GM19463 (cell line): ENCODE data around the gene COG2.
"Not testable (repeated sequence)": the region's sequence is repeated elsewhere in the genome, so short reads cannot be mapped to it uniquely, and the experiment has no call there.

Experiments
- ATAC-seq: cut with Tn5 transposase; IDR thresholded peaks from one replicate; pipeline ENCODE4 v1.9.1; 2021; ENCODE audit warnings: mild to moderate bottlenecking, moderate library complexity; ENCODE audit not compliant: unreplicated experiment

Gene COG2

DNA sequence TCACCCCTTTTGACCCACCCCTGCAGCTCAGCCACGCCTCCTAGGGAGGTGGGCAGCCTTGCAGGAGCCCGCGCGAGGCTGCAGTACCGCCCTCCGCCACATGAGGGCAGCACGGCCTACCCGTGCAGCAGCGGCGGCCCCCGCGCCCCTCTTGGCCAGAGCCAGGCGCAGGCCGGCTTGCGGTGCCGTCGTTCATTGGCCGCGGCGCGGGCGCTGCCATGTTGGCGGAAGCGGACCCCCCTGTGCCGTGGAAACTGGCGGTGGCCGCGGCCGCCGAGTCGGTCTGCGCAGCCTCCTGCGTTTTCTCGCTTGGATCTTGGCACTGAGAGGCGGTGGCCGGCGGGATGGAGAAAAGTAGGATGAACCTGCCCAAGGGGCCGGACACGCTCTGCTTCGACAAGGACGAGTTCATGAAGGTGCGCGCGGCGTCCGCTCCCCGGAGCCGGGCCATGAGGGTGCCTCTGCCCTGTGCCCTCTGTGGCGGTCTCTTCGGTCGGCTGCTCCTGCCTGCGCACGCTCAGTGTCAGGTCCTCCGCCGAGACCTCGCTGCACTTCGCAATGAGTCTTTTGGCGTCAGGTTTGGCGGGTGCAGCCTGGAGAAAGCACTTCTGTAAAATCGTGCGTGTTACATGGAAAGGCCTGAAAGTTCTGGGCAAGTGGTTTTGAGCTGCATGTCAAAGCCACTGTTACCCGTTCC, at the start of gene COG2:
Gene COG2 (plus strand): TSS at position 219 of the 697 bp plus-strand sequence. CDS start 126 bp downstream, at position 345.
- ATAC-seq: peak; percentile 91

DNA sequence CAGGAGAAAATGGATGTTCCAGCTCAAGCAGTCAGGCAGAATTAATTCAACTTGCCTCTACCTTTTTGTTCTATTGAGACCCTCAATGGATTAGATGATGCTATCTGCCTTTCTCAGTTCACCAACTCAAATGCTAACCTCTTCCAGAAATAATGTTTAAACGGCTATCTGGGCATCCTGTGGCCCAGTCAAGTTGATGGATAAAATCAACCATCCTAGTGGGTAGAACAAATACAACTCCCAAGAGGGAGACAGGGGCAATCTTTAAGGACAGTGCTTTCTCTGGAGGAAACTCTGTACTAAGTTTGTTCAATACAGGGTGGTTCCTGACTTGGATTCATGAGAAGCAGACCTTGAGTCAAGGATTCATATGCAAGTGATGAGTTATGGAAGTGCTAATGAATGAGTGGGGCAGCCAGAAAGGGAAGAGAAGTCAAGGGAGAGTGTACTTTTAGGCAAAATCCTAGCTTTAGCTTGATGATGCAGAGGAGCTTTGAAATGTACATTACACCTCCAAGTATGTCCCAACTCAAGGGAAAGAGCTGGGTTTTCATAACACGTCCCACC, 49.4 kb upstream of the COG2 start:
- ATAC-seq: no peak

GRCh38 chr1:230594214-230594773, 48.0 kb upstream of the COG2 start:
- ATAC-seq: no peak

- ATAC-seq: no peak
These were observed 47.1 kb upstream of the COG2 start for GRCh38 chr1:230595181-230595580.

DNA sequence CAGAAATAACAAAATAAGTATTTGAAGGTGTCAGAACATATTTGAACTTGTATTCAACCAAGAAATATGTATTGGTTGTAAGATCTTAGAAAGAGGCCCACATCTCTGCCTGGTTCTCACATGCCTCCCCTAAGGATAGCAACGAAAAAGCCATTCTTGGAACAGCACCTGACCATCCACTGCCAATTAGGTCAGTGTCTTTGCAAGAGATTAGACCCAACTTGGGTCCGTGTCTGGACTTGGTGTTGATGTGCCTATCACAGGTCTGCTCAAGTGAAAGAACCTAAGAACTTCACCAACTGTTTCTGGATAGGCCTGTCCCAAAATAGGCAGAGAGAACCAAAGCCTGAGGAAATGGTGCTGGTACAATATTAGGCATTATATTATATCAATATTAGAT, 46.0 kb upstream of the COG2 start:
- ATAC-seq: no peak

- no peak for ATAC-seq
These were observed 43.5 kb upstream of the COG2 start for GRCh38 chr1:230598745-230599144.

- ATAC-seq: no peak
These were observed 42.2 kb upstream of the COG2 start for GRCh38 chr1:230599926-230600656.

DNA sequence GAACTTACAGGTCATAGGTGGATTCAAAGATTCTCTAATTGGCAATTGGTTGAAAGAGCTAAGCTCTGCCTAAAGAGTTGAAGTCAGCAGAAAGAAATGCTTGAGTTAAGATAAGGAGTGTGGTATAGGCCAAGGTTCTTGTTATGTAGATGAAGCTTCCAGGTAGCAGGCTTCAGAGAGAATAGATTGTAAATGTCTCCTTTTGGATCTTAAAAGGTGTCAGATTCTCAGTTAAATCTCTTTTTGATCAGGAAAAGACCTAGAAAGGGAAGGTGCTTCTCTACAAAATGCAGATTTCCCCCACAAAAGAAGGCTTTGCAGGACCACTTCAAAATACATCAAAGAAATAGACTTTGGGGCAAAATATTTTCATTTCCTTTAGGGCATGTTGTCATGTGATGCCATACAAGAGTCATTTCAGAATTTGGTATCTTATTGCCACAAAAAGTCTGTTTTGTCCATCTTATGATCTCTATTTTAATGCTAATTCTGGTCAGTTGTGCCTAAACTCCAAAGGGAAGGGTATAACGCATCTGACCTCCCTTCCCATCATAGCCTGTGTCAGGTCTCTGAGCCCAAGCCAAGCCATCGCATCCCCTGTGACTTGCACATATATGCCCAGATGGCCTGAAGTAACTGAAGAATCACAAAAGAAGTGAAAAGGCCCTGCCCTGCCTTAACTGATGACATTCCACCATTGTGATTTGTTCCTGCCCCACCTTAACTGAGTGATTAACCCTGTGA, 41.5 kb upstream of the COG2 start:
- not testable (repeated sequence) for ATAC-seq

DNA sequence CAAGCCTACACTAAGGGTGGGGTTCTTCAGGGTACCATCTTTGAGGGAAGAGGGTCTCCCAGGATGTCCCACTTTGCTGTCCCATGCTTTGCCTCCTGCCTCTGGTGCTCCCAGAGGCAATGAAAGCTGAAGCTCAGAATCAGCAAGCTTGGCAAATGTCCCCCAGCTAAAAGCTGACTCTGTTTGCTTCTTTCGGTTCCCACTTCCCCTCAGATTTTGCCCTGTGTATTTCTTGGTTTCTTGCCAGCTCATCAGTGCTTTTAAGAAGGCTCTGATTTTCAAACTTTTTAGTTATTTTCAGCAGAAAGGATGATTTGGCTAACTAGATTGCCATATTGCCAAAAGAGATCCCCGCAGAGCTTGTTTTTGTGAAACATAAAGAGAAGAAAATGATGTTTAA, 33.1 kb upstream of the COG2 start:
- ATAC-seq: no peak

DNA sequence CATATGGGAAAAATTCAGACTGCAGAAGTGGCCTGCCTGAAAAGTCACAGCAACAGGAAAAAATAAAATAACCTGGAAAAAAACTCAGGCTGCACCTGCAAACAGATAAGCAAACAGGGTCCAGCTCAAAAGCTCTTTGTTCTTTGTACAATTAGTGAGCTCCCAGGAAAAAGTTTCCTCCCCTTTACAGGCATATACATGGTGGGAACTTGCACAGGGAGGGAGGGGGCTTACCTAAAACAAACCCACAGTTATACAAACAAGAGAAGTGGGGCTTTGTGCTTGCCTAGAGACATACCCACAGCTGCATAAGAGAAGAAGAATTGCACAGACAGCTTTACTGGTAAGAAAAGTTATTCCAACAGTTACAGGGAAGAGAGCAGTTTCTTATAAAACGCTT, 31.7 kb upstream of the COG2 start:
- no peak for ATAC-seq

DNA sequence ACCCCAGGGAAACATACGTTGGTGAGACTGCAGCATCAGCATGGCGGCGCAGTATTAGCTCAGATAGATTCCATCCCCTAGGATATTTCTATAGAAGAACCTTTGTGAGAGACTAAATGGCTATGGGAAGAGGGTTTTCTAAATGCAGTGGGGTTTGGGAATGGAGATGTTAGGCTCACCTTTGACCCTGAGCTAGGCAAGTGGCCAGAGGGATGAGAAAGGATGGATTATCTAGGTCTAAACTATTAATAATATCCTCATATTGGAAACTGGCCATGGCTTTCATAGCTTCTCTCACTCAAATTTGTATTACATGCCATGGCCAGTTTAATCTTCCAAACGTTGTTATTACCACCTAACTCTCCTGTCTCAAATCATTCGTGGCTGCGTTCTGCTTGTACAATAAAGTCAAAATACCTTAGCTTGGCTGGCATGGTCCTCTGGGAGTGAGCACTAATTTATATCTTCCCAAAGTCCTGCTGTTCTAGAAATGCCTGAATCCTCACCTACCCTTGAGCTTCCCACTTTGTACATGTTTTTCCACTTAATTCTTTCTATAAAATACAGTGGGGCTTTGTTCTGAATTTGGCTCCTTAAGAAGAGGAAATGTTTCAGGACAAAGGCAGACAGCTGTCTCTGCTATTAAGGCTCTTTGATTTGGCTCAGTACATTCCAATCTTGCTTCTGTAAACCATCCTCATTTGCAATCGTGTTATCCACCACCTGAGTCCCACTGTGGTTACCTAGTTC, 31.0 kb upstream of the COG2 start:
- no peak for ATAC-seq

DNA sequence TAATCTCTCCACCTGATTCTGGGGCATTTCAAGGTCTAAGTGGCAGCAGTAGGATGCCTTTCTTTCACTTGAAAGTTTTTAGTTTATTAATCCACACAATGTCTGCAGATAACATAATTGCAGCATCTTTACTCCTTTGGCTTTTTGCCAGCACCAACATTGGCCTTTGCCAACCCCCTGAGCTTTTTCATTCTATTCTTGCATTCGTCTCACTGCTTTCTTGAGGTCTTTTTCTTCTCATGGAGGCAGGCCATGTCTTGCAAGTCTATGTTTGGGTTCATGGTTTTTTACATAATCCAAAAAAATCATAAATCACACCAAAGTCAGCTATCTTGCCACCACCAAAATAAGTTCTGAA, 30.4 kb upstream of the COG2 start:
- no peak for ATAC-seq

GRCh38 chr1:230612651-230613050, 29.6 kb upstream of the COG2 start:
- ATAC-seq: no peak

DNA sequence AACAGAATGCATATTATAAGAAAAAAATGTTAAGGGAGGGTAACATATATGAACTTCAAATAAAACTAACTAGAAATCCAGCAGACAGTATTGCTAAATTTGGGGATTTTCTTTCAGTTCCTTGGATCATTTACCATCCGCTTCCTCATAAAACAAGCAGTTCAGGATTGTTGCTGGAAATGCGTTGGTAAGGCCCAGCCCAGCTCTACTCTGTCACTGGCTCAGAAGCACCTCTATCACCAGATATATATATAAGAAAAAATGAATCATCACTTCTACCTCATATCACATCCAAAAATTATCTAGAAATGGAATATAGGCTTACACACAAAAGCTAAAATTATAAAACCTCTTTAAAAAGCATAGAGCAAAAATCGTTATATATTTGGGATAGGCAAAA, 28.2 kb upstream of the COG2 start:
- ATAC-seq: no peak

DNA sequence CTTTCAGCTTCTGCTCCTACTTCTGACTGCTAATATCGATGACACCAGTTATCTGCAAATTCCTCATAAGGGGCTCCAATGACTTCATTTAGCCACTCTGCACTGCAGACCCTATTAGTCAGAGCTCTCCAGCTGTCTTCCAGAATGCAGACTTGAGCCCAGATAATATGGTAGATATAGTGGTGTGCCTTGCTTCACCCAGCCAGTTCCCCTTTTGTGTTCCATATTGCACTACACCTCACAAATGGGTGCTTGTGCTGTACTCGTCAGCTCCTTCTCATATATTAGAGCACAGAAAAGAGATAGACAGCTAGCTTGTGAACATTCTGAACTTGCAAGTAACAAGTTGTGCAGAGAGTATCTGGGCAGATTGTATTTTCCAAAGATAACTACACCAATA, 23.7 kb upstream of the COG2 start:
- ATAC-seq: no peak

DNA sequence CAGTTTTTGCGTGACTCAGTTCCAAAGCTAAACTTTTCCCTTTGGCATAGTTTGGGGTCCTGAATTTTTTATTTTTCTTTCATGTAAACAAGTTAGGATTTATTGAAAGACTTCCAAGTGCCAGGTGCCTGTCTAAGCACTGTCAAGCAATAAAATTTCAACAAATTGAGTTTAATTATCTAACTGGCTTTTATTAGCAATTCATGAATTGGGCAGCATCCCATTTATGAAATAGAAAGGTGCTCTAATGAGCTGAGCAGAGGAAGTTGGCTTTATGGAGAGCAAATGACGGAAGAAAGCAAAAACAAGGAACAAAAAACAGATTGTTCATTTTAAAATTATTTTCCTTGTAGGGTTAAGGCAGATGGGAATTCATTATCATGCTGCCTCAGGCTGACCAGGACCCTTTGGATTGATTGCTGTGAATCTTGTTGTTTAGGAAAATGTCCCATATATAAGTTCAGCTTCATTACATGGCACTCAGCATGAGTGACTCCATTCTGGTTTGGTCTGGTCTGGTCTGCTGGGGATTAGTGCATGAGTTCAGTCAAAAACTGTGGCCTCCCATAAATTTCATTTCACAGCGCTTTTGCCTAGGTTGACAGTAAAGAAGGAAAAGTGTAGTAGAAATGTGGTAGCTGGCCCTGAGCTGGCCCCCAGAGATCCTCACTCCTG, 21.5 kb upstream of the COG2 start:
- no peak for ATAC-seq

DNA sequence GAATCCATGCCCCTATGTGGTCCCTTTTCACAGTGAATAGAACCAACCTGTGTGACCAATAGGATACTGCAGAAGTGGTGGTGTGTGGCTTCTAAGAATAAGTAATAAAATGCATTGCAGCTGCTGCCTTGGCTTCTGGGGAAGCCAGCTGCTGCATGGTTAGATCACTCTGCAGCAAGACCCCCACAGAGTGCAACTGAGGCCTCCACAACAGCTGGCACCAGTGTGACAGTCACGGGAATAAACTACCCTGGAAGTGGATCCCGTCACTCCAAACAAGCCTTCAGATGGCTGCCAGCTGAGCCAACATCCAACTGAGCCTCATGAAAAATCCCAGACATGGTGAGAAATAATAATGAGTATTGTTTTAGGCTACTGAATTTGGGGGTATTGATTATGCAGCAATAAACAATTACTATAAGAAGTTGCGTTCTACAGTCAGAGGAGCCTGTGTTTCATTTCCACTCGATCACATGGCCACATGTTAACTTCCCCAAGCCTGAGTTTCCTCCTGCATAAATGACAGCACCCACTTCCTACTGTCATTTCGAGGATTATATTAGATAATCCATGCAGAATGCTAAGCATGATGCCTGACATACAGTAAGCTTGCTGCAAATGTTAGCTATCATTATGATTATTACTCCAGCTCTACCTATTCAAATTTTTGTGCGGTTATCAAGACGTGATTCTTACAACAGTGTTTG, 20.8 kb upstream of the COG2 start:
- ATAC-seq: no peak

GRCh38 chr1:230622151-230622550, 20.1 kb upstream of the COG2 start:
- ATAC-seq: no peak

GRCh38 chr1:230624097-230624713, 18.1 kb upstream of the COG2 start:
- no peak for ATAC-seq
